ENCODE measurements around the gene TMEM171.

The TMEM171 gene

DNA sequence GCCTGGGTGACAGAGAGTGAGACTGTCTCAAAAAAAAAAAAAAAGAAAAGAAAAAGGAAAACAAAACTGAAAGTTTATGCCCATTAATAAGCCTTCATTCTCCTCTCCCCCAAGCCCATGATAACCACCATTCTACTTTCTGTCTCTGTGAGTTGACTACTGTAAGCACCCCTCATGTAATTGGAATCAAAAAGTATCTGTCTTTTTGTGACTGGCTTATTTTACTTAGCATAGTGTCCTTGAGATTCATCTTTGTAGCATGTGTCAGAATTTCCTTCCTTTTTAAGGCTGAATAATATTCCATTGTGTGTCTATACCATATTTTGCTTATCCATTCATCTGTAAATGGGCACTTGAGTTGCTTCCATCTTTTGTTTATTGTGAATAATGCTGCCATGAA is 14.0 kb upstream of the TMEM171 start:
- Histone ChIP-seq H3K27me3 (ENCODE audit: control insufficient read depth, insufficient read depth, low read length) (no peaks in the 10 kb centered on the region), H3K27ac (ENCODE audit: low read length) (no peak overlapping the region)

DNA sequence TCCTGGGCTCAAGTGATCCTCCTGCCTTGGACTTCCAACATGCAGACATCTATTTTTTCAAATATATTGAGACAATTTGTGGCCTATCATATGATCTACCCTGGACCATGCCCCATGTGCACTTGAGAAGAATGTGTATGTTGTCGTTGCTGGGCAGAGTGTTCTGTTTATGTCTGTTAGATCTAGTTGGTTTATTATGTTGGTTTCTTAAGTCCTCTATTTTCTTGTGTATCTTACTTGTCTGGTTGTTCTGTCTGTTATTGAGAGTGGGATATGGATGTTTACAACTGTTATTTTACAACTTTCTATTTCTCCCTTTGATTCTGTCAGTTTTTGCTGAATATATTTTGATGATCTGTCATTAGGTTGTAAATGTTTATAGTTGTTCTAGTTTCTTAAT is 10.2 kb upstream of the TMEM171 start:
- Histone ChIP-seq H3K27me3 (ENCODE audit: control insufficient read depth, insufficient read depth, low read length) (no peaks in the 10 kb centered on the region), H3K9me3 (ENCODE audit: control insufficient read depth, low read depth, low read length) (no peaks in the 10 kb centered on the region), H3K9ac (ENCODE audit: low read length) (no peak overlapping the region), H3K27ac (ENCODE audit: low read length) (no peak overlapping the region), H3K4me3 (ENCODE audit: low read length) (no peak overlapping the region), H3K36me3 (ENCODE audit: control insufficient read depth, low read depth, low read length) (no peaks in the 10 kb centered on the region), H3K4me1 (ENCODE audit: control insufficient read depth, low read depth, low read length) (no peaks in the 10 kb centered on the region)

More for the DNA sequence above, 14.0 kb upstream of the TMEM171 start:
- Histone ChIP-seq H3K4me1 (ENCODE audit: control insufficient read depth, low read depth, low read length) (no peaks in the 10 kb centered on the region), H3K9me3 (ENCODE audit: control insufficient read depth, low read depth, low read length) (no peaks in the 10 kb centered on the region), H3K9ac (ENCODE audit: low read length) (no peak overlapping the region), H3K4me3 (ENCODE audit: low read length) (no peak overlapping the region), H3K36me3 (ENCODE audit: control insufficient read depth, low read depth, low read length) (no peaks in the 10 kb centered on the region)

DNA sequence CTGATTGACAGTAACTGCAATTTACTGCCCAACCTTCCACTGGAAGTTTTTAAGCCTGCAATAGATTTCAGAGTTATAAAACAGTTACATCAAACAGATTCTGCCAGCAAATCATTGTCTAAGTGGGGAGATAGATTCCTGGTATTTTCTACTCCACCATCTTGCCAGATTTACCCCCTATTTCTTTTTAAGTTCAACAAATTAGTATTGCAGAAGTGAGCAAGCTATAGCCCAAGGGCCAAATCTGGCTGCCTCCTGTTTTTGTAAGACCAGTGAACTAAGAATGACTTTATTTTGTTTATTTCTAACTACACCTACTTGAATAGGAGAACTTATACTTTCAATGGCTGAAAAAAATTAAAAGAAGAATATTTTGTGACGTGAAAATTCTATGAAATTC is 8.8 kb upstream of the TMEM171 start:
- Histone ChIP-seq H3K27ac (ENCODE audit: low read length) (no peak overlapping the region), H3K9ac (ENCODE audit: low read length) (no peak overlapping the region), H3K36me3 (ENCODE audit: control insufficient read depth, low read depth, low read length) (no peaks in the 10 kb centered on the region), H3K9me3 (ENCODE audit: control insufficient read depth, low read depth, low read length) (no peaks in the 10 kb centered on the region), H3K4me1 (ENCODE audit: control insufficient read depth, low read depth, low read length) (no peaks in the 10 kb centered on the region), H3K4me3 (ENCODE audit: low read length) (no peak overlapping the region), H3K27me3 (ENCODE audit: control insufficient read depth, insufficient read depth, low read length) (no peaks in the 10 kb centered on the region)

DNA sequence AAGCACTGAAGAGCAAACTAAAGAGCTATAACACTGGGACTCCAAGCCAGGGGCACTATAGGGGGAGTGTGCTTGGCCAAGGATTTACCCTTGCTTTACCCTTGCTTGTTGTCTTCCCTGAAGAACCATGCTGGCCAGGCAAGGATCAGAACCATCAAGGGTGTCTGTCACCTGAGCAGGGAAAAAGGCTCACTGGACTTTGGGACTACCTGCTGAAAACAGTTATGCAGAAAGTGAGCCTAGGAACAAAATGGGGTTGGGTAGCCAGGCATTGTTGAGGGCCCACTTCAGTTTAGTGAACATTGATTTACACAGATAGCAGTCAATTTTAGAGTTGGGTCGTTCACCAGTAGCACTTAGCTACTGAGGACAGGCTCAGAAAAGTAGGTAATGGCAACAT is 8.0 kb upstream of the TMEM171 start:
- Histone ChIP-seq H3K27ac (ENCODE audit: low read length) (no peak overlapping the region), H3K27me3 (ENCODE audit: control insufficient read depth, insufficient read depth, low read length) (no peaks in the 10 kb centered on the region), H3K4me1 (ENCODE audit: control insufficient read depth, low read depth, low read length) (no peaks in the 10 kb centered on the region), H3K4me3 (ENCODE audit: low read length) (no peak overlapping the region), H3K9ac (ENCODE audit: low read length) (no peak overlapping the region), H3K36me3 (ENCODE audit: control insufficient read depth, low read depth, low read length) (no peaks in the 10 kb centered on the region), H3K9me3 (ENCODE audit: control insufficient read depth, low read depth, low read length) (no peaks in the 10 kb centered on the region)

DNA sequence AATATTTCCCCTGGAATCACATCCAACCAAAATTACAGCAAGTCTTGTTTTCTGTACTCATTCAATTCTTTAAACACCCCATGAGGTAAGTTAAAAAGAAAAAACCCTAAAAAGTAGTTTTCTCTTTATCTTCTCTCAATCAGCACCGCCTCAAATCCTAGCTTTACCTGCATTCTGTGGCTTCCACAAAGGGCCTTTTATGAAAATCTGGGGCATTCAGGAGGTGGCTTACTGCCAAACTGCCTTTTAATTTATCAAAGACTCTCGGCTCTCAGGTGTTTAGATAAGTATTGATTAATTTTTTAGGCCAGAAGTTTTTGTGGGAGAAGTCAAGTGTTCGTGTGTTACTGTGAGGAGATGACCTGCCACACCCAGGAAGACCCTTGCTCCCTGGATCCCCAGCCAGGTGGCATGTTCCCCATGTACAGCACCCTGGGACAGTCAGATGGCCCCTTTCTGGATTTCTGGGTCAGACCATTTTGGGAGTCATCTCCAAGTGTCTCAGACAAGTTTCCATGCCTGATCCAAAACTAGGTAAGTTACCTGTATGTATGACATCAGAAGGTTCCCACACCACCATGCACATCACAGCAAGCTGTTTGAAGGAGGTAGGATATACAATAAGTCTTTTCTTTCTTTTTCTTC is 6.2 kb upstream of the TMEM171 start:
- H3K4me3 ChIP-seq (ENCODE audit: low read length) = no peak overlapping the region
- H3K36me3 ChIP-seq (ENCODE audit: control insufficient read depth, low read depth, low read length) = no peaks in the 10 kb centered on the region
- no peak overlapping the region for H3K27ac ChIP-seq (ENCODE audit: low read length)
- H3K4me1 ChIP-seq (ENCODE audit: control insufficient read depth, low read depth, low read length) = no peaks in the 10 kb centered on the region
- H3K27me3 ChIP-seq (ENCODE audit: control insufficient read depth, insufficient read depth, low read length) = peaks cover 12% of the 10 kb centered on the region
- H3K9ac ChIP-seq (ENCODE audit: low read length) = no peak overlapping the region
- H3K9me3 ChIP-seq (ENCODE audit: control insufficient read depth, low read depth, low read length) = no peaks in the 10 kb centered on the region

DNA sequence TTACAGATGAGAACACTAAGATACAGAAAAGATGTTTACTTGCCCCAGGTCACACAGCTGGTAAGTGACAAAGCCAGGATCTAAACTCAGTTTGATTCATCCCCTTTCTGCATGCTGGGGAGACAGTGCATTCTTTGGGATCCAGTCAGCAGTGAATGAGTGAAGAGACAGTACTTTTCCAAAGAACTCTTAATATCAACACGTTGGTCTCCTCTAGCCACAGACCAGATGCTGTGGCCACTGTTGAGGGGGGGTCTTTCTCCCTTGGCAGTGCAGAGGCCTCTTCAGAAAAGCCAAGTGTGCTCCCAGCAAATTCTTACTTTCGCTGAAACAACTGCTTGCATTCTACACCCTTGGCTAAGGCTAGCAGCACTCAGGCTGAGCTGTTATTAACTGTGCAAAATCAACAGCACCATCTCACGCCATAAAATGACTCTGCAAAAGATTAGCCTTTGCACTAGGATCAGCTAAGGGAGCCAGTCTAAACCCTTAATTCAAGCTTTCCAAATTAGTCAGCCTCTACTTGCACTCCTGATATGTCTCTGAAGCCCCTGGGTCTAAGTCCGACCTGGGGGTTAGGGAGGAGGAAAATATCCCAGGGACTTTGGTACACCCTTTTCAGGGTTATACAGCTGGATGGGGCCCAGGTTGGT is 4.8 kb upstream of the TMEM171 start:
- H3K9ac ChIP-seq (ENCODE audit: low read length) = no peak overlapping the region
- H3K9me3 ChIP-seq (ENCODE audit: control insufficient read depth, low read depth, low read length) = no peaks in the 10 kb centered on the region
- H3K4me1 ChIP-seq (ENCODE audit: control insufficient read depth, low read depth, low read length) = no peaks in the 10 kb centered on the region
- peaks cover 25% of the 10 kb centered on the region for H3K27me3 ChIP-seq (ENCODE audit: control insufficient read depth, insufficient read depth, low read length)
- no peak overlapping the region for H3K27ac ChIP-seq (ENCODE audit: low read length)
- H3K4me3 ChIP-seq (ENCODE audit: low read length) = no peak overlapping the region
- no peaks in the 10 kb centered on the region for H3K36me3 ChIP-seq (ENCODE audit: control insufficient read depth, low read depth, low read length)

DNA sequence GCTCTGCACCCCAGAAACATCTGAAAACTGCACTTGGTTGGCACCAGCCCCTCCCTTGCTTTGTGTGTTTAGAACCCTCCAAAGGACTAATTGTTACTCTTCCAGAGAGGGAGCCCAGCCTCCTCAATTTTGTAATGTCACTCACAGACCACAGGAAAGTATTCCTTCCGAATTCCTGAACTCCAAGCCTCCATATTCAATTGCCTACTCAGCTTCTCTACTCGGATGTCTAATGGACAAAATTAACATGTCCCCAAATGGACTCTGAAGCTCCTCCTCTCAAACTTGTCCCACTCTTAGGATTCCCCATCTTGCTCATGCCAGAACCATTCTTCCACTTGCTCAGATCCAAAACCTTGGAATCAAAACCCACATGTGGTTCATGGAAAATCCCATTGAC is 3.9 kb upstream of the TMEM171 start:
- peaks cover 6% of the 10 kb centered on the region for H3K4me1 ChIP-seq (ENCODE audit: control insufficient read depth, low read depth, low read length)
- H3K9ac ChIP-seq (ENCODE audit: low read length) = no peak overlapping the region
- H3K36me3 ChIP-seq (ENCODE audit: control insufficient read depth, low read depth, low read length) = no peaks in the 10 kb centered on the region
- H3K27ac ChIP-seq (ENCODE audit: low read length) = no peak overlapping the region
- no peak overlapping the region for H3K4me3 ChIP-seq (ENCODE audit: low read length)
- peaks cover 35% of the 10 kb centered on the region for H3K27me3 ChIP-seq (ENCODE audit: control insufficient read depth, insufficient read depth, low read length)
- no peaks in the 10 kb centered on the region for H3K9me3 ChIP-seq (ENCODE audit: control insufficient read depth, low read depth, low read length)

DNA sequence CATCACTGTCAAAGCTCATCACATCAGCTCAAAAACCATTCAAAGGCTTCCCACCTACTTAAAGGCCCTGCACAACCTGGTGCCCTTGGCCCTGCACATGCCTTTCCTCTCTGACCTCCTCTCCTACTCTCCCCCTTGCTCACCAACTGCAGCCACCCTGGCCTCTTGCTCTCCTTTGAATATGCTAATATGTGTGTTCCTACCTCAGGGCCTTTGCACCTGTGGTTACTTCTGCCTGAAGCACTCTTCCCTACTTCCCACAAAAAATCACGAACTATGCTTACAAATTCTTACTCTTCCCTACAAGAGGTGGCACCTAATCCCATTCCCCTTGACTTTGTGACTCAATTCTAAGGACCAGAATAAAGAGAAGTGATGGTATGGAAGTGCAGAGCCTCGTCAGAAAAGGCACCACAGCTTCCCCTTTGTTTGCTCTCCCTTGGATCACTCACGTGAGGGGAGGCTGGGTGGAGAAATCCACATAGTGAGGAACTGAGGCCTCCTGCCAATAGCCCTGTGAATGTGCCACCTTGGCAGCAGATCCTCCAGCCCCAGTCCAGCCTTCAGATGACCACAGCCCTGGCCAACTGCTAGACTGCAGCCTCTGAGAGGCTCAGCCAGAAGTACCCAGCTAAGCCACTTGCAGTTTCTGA is 3.2 kb upstream of the TMEM171 start:
- H3K27ac ChIP-seq (ENCODE audit: low read length) = no peak overlapping the region

DNA sequence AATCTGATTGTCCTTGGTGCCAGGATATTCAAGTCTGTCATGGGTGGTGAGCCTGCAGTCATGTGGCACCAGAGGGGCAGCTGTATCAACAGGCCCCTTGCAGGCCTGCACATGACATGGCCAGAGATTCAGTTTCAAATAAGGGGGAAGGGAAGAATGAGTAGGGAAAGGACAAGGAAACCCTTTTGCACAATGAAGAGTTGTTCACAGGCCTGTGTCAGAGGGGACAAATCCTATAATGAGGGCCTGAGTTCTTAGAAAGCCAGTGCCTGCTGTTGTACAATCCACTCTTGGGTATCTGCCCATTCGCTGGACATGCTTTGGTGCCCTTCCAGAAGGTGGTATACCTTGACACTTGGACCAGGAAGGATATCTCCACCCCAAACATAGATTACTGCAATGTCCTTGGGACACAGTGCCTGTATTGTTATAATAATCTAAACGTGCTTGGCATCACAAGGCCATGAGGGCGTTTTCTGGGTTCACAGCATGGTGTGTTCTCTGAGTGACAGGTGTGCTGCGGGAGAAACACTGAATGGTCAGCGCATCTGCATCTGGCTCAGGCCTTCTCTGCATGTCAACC is 1.9 kb upstream of the TMEM171 start:
- no peaks in the 10 kb centered on the region for H3K36me3 ChIP-seq (ENCODE audit: control insufficient read depth, low read depth, low read length)
- H3K27me3 ChIP-seq (ENCODE audit: control insufficient read depth, insufficient read depth, low read length) = peaks cover 51% of the 10 kb centered on the region
- H3K4me3 ChIP-seq (ENCODE audit: low read length) = no peak overlapping the region
- no peak overlapping the region for H3K27ac ChIP-seq (ENCODE audit: low read length)
- no peaks in the 10 kb centered on the region for H3K9me3 ChIP-seq (ENCODE audit: control insufficient read depth, low read depth, low read length)
- peaks cover 6% of the 10 kb centered on the region for H3K4me1 ChIP-seq (ENCODE audit: control insufficient read depth, low read depth, low read length)
- H3K9ac ChIP-seq (ENCODE audit: low read length) = no peak overlapping the region

More for the DNA sequence above, 3.2 kb upstream of the TMEM171 start:
- no peaks in the 10 kb centered on the region for H3K9me3 ChIP-seq (ENCODE audit: control insufficient read depth, low read depth, low read length)
- H3K36me3 ChIP-seq (ENCODE audit: control insufficient read depth, low read depth, low read length) = no peaks in the 10 kb centered on the region
- H3K4me3 ChIP-seq (ENCODE audit: low read length) = no peak overlapping the region
- H3K27me3 ChIP-seq (ENCODE audit: control insufficient read depth, insufficient read depth, low read length) = peaks cover 42% of the 10 kb centered on the region
- peaks cover 6% of the 10 kb centered on the region for H3K4me1 ChIP-seq (ENCODE audit: control insufficient read depth, low read depth, low read length)
- H3K9ac ChIP-seq (ENCODE audit: low read length) = no peak overlapping the region

DNA sequence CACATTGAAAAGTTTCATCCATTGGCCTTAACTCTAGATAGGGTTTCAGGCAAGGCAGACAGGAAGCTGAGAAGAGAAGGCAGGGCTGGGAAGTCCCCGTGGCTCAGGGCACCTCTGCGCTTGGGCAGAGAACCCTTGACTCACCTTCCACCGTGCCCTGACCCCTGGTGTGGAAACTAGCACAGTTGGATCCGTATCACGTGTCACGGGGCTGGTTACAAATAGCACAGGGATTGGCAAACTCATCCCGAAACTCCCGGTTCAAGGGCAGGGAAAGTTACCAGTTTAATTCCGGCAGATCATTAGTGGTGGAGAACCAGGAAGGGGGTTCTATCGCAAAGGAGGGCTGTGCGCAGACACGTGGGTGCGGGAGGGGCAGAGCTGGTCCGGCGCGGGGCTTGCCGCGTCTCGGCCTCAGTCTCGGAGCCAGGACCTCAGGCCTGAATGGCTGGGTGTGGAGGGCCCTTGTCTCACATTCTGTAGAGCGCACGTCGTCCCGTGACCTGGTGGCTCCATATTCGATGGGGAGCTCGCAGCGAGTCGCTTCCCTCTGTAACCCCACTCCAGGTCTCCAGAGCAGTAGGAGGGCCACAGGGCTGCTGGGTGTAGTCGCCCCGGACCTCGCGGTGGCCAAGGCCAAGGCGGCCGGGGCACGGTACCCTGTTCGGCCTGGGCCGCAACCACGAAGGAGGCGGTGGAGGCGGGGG is 771 bp upstream of the TMEM171 start:
- H3K36me3 ChIP-seq (ENCODE audit: control insufficient read depth, low read depth, low read length) = no peaks in the 10 kb centered on the region
- no peaks in the 10 kb centered on the region for H3K9me3 ChIP-seq (ENCODE audit: control insufficient read depth, low read depth, low read length)
- H3K4me3 ChIP-seq (ENCODE audit: low read length) = peak overlapping the region; percentile 44
- H3K27ac ChIP-seq (ENCODE audit: low read length) = no peak overlapping the region
- peaks cover 51% of the 10 kb centered on the region for H3K27me3 ChIP-seq (ENCODE audit: control insufficient read depth, insufficient read depth, low read length)
- no peak overlapping the region for H3K9ac ChIP-seq (ENCODE audit: low read length)
- H3K4me1 ChIP-seq (ENCODE audit: control insufficient read depth, low read depth, low read length) = peaks cover 6% of the 10 kb centered on the region

DNA sequence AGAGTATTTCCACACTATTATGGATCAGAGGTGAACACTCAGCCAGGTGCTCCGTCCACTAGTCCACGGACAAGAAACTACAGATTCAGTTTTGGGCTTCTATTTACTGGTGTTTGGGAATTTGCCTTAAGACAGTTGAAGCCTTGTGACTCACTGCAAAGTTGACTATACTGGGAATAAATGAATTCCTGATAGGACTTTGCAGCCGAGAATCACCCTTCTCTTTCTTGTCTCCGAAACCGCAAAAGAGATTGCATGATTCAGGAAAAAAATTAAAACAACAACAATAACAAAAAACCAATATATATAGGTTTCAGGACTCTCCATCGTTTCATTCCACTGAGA is 716 bp downstream of the TMEM171 start:
- H3K4me3 ChIP-seq (ENCODE audit: low read length) = peak overlapping the region; percentile 86
- H3K4me1 ChIP-seq (ENCODE audit: control insufficient read depth, low read depth, low read length) = peaks cover 6% of the 10 kb centered on the region
- no peaks in the 10 kb centered on the region for H3K36me3 ChIP-seq (ENCODE audit: control insufficient read depth, low read depth, low read length)
- H3K9ac ChIP-seq (ENCODE audit: low read length) = peak overlapping the region; percentile 14
- peaks cover 51% of the 10 kb centered on the region for H3K27me3 ChIP-seq (ENCODE audit: control insufficient read depth, insufficient read depth, low read length)
- no peaks in the 10 kb centered on the region for H3K9me3 ChIP-seq (ENCODE audit: control insufficient read depth, low read depth, low read length)
- H3K27ac ChIP-seq (ENCODE audit: low read length) = no peak overlapping the region
